GM12878 (cell line): ENCODE data around the gene CFDP1. TPM values are rescaled to one million over a fixed set of nuclear protein-coding genes. Genes with fewer than 3 reads are reported as not detected.

Experiments used
- ATAC-seq: fragments of 200-7000 bp; cut with Tn5 transposase; 3 replicates; pipeline ENCODE4 v1.9.1; 2020; ENCODE audit warnings: mild to moderate bottlenecking, moderate library complexity
- BruUV-seq: library from RNA; stranded (reverse); fragments of 400-500 nt; replicated peaks from 2 replicates; lab custom pipeline; 2021; lab: Mats Ljungman, UMichigan
- CTCF ChIA-PET: fragments of 300-600 bp; sonication (Branson Sonifier 250); formaldehyde crosslinking; extraction: SDS; loops from one replicate; lab custom pipeline; 2021; ENCODE audit warnings: inconsistent platforms; lab: Yijun Ruan, JAX
- POLR2A ChIA-PET: fragments of 350-600 bp; formaldehyde crosslinking; extraction: SDS; loops from one replicate; lab custom pipeline; 2021; ENCODE audit warnings: inconsistent platforms; lab: Charles Lee
- RAD21 ChIA-PET: fragments of 300-600 bp; sonication (Branson Sonifier 250); formaldehyde crosslinking; loops from one replicate; lab custom pipeline; 2023; ENCODE audit warnings: antibody characterized with exemption; ENCODE audit not compliant: unreplicated experiment; lab: Charles Lee
- SMC1A ChIA-PET: fragments of 300-600 bp; sonication (Branson Sonifier 250); formaldehyde crosslinking; loops from one replicate; lab custom pipeline; 2023; ENCODE audit not compliant: unreplicated experiment, uncharacterized antibody; lab: Charles Lee
- DNase-seq: peaks from one replicate; pipeline ENCODE4 v3.0.0-alpha.2; 2011; ENCODE audit warnings: low read depth, low spot score
- FAIRE-seq: peaks from 3 replicates; lab custom pipeline; 2011; peaks lifted over from hg19 to GRCh38; lab: Jason Lieb, UNC
- H2AFZ ChIP-seq: 2 replicates; pipeline ENCODE4 v1.6.0; 2011; ENCODE audit warnings: low read depth, low read length, control low read depth; ENCODE audit not compliant: control insufficient read depth
- H3K27ac ChIP-seq: 2 replicates; pipeline ENCODE4 v1.5.1; 2011; ENCODE audit warnings: control low read depth; ENCODE audit not compliant: control insufficient read depth, insufficient read depth
- H3K27me3 ChIP-seq, 2 experiments: replicated peaks in 1 of 2; 2 replicates each; pipeline versions ENCODE4 v1.6.0 to v1.6.1; 2011; ENCODE audit warnings: low read length in 1 of 2; ENCODE audit not compliant: control insufficient read depth in 2 of 2, insufficient read depth in 2 of 2
- H3K36me3 ChIP-seq, 2 experiments: 2 replicates each; pipeline ENCODE4 v1.5.1; 2011; ENCODE audit warnings: low read length in 1 of 2; ENCODE audit not compliant: control insufficient read depth in 2 of 2, insufficient read depth in 2 of 2
- H3K4me1 ChIP-seq: 2 replicates; pipeline ENCODE4 v1.6.1; 2011; ENCODE audit warnings: mild to moderate bottlenecking, low read length, moderate library complexity, mixed read lengths; ENCODE audit not compliant: control insufficient read depth, insufficient read depth
- H3K4me2 ChIP-seq: 2 replicates; pipeline ENCODE4 v1.6.0; 2011; ENCODE audit warnings: control low read depth; ENCODE audit not compliant: control insufficient read depth, insufficient read depth
- H3K4me3 ChIP-seq: fragments of 200-600 bp; sonication (generic); 2 replicates; pipeline ENCODE4 v1.5.1; 2016
- H3K79me2 ChIP-seq: 2 replicates; pipeline ENCODE4 v1.6.0; 2011; ENCODE audit warnings: low read length; ENCODE audit not compliant: control insufficient read depth, insufficient read depth
- H3K9ac ChIP-seq: 2 replicates; pipeline ENCODE4 v1.8.0; 2011; ENCODE audit warnings: low read length, control low read depth, mixed read lengths; ENCODE audit not compliant: control insufficient read depth, insufficient read depth
- H3K9me3 ChIP-seq: replicated peaks from 3 replicates; pipeline ENCODE4 v1.5.1; 2011; ENCODE audit warnings: mild to moderate bottlenecking, low read length; ENCODE audit not compliant: control insufficient read depth, insufficient read depth
- H4K20me1 ChIP-seq: 2 replicates; pipeline ENCODE4 v1.6.0; 2011; ENCODE audit not compliant: control insufficient read depth, insufficient read depth
- ASH2L ChIP-seq: fragments of 300-600, 200-600 bp; sonication (generic); IDR thresholded peaks from 2 replicates; pipeline ENCODE4 v1.6.1; 2017; ENCODE audit warnings: low read depth, mild to moderate bottlenecking, borderline replicate concordance
- BCL11A ChIP-seq: IDR thresholded peaks from 2 replicates; pipeline ENCODE4 v1.6.1; 2011; ENCODE audit warnings: low read depth, low read length
- CREM ChIP-seq: IDR thresholded peaks from 2 replicates; pipeline ENCODE4 v1.6.1; 2014; ENCODE audit warnings: antibody characterized with exemption, low read depth
- DPF2 ChIP-seq: fragments of 450-650 bp; IDR thresholded peaks from 2 replicates; pipeline ENCODE4 v1.6.1; 2017; ENCODE audit warnings: mild to moderate bottlenecking
- MAX ChIP-seq: IDR thresholded peaks from 2 replicates; pipeline ENCODE4 v1.6.1; 2012; ENCODE audit warnings: low read depth, low read length, improper control_type of control experiment
- MEF2A ChIP-seq: IDR thresholded peaks from 2 replicates; pipeline ENCODE4 v1.6.1; 2011; ENCODE audit warnings: low read depth, mild to moderate bottlenecking, low read length, moderate library complexity; ENCODE audit not compliant: insufficient read depth
- MEF2B ChIP-seq: fragments of 450-650 bp; IDR thresholded peaks from 2 replicates; pipeline ENCODE4 v1.6.1; 2018; ENCODE audit warnings: mild to moderate bottlenecking, moderate library complexity; ENCODE audit not compliant: partially characterized antibody, poor library complexity, severe bottlenecking
- NFIC ChIP-seq: IDR thresholded peaks from 2 replicates; pipeline ENCODE4 v1.6.1; 2012; ENCODE audit warnings: low read depth, mild to moderate bottlenecking, inconsistent platforms, low read length, moderate library complexity
- NFYB ChIP-seq: IDR thresholded peaks from 2 replicates; pipeline ENCODE4 v1.6.1; 2011; ENCODE audit warnings: low read depth, mild to moderate bottlenecking, low read length, improper control_type of control experiment, moderate library complexity; ENCODE audit not compliant: insufficient read depth
- PBX3 ChIP-seq: IDR thresholded peaks from 2 replicates; pipeline ENCODE4 v1.6.1; 2011; ENCODE audit warnings: mild to moderate bottlenecking, low read depth, low read length, moderate library complexity; ENCODE audit not compliant: insufficient replicate concordance
- POLR2A ChIP-seq: IDR thresholded peaks from 2 replicates; pipeline ENCODE4 v1.6.1; 2011; ENCODE audit warnings: low read depth, mild to moderate bottlenecking, low read length
- RCOR1 ChIP-seq: conservative IDR thresholded peaks from 2 replicates; pipeline ENCODE4 v1.6.1; 2012; ENCODE audit warnings: low read depth, low read length, improper control_type of control experiment
- RELB ChIP-seq: fragments of 450-650 bp; IDR thresholded peaks from 2 replicates; pipeline ENCODE4 v1.6.1; 2017; ENCODE audit warnings: low read depth, mild to moderate bottlenecking, moderate library complexity
- SIN3A ChIP-seq: IDR thresholded peaks from 2 replicates; pipeline ENCODE4 v1.6.1; 2012; ENCODE audit warnings: low read depth, low read length, improper control_type of control experiment
- SRF ChIP-seq, 2 experiments: IDR thresholded peaks; 2 replicates each; pipeline ENCODE4 v1.6.1; 2011; ENCODE audit warnings: low read depth in 2 of 2, low read length in 2 of 2, mild to moderate bottlenecking in 1 of 2, moderate library complexity in 1 of 2
- ZBTB33 ChIP-seq: fragments of 450-650 bp; IDR thresholded peaks from 2 replicates; pipeline ENCODE4 v1.6.1; 2017; ENCODE audit warnings: mild to moderate bottlenecking
- ZNF207 ChIP-seq: fragments of 450-650 bp; IDR thresholded peaks from 2 replicates; pipeline ENCODE4 v1.6.1; 2014; ENCODE audit warnings: antibody characterized with exemption, mild to moderate bottlenecking, borderline replicate concordance
- ZNF384 ChIP-seq: IDR thresholded peaks from 2 replicates; pipeline ENCODE4 v1.6.1; 2012; ENCODE audit warnings: low read depth, mild to moderate bottlenecking, low read length, improper control_type of control experiment, borderline replicate concordance
- ZNF622 ChIP-seq: fragments of 450-650 bp; IDR thresholded peaks from 2 replicates; pipeline ENCODE4 v1.6.1; 2017; ENCODE audit warnings: mild to moderate bottlenecking, inconsistent platforms
- WGBS: methylation state at CpG from one replicate; pipeline ENCODE4 v1.1.6; 2016; ENCODE audit warnings: low lambda C conversion rate; ENCODE audit not compliant: insufficient replicate concordance, insufficient coverage; ENCODE audit errors: missing lambda C conversion rate; 5-methylcytosine and 5-hydroxymethylcytosine counted together
- in situ Hi-C: fragments of 300-500 bp; cut with MboI; formaldehyde crosslinking; loops from 9 replicates; pipeline ENCODE4 v1.14.3; 2018; ENCODE audit warnings: mixed read lengths
- intact Hi-C: fragments of 100-400 bp; cut with micrococcal nuclease; formaldehyde crosslinking; loops from one replicate; pipeline ENCODE4 v1.14.2; 2022; ENCODE audit not compliant: unreplicated experiment
- polyA plus RNA-seq, 11 experiments: library from polyadenylated mRNA; depleted of rRNA in 4 of 11; unstranded in 6 of 11; stranded (reverse) in 5 of 11; fragments of >200 nt; fragmentation: Nextera tagmentation in 4 of 11; fragmentation: Illumina TruSeq in 1 of 11; extraction: Ambion mirVana in 4 of 11; extraction: Trizol in 1 of 11; gene quantifications; 1 replicate in 1 of 11; 2 replicates in 10 of 11; pipeline versions ENCODE4 v1.2.1 to v1.2.3, GENCODE V29; 2011 to 2016; ENCODE audit warnings: inconsistent platforms in 2 of 11, missing spikeins in 2 of 11, low read depth in 1 of 11
- total RNA-seq, 4 experiments: library from RNA; depleted of rRNA in 3 of 4; stranded (reverse); fragments of >200 nt in 3 of 4; fragmentation: Illumina TruSeq in 1 of 4; extraction: Trizol in 1 of 4; gene quantifications; 2 replicates each; pipeline versions ENCODE4 v1.2.1 to v1.2.3, GENCODE V29; 2013 to 2021

CFDP1 gene
- total and polyA plus RNA-seq, 10 of the 15 experiments (the other 5 are each of a cell fraction or from before 2014, with no cell fraction given): 22.3 to 64.8 (median 36.7) TPM

GRCh38 chr16:75394941-75395340 lies 38.4 kb downstream of the CFDP1 start:
- BruUV-seq: no TSS peak
- H3K79me2 ChIP-seq: no peaks in the 10 kb centered on the region
- H3K9ac ChIP-seq: no peak overlapping the region
- no peak for ATAC-seq
- ChIA-PET SMC1A (interaction anchor here (0.5 to 0.9 kb wide), 2 partner anchors 24 to 161 kb away, joined by 3 to 4 read pairs; no protein-coding TSS in a partner anchor), CTCF (interaction anchor here (1.2 to 1.9 kb wide), 4 partner anchors 10 to 197 kb away, joined by 3 to 10 read pairs (median 6); no protein-coding TSS in a partner anchor), RAD21 (interaction anchor here (1.6 kb wide), 1 partner anchor 10 kb away, joined by 5 read pairs; no protein-coding TSS in a partner anchor), POLR2A (no interaction called here)
- no peak overlapping the region for H3K4me3 ChIP-seq
- no peak for FAIRE-seq
- H2AFZ ChIP-seq: no peak overlapping the region
- no peaks in the 10 kb centered on the region for H3K27me3 ChIP-seq
- no peaks in the 10 kb centered on the region for H4K20me1 ChIP-seq
- no peak overlapping the region for H3K4me2 ChIP-seq
- in situ Hi-C loops (no loop called here), intact Hi-C loops (no loop called here)
- H3K4me1 ChIP-seq: no peaks in the 10 kb centered on the region
- no peak for DNase-seq
- TF ChIP-seq NFYB: no peak
- TF ChIP-seq ZBTB33: no peak
- no peak for TF ChIP-seq ZNF207
- TF ChIP-seq ZNF622: no peak
- no peak for TF ChIP-seq DPF2
- TF ChIP-seq MAX: no peak
- no peak for TF ChIP-seq PBX3
- no peak for TF ChIP-seq SRF (IDR thresholded peaks at IDR 0.05; ENCODE audit: low read depth in 2 of 2, low read length in 2 of 2)
- no peak for TF ChIP-seq BCL11A
- no peak for TF ChIP-seq ASH2L
- no peak for TF ChIP-seq NFIC
- TF ChIP-seq MEF2B: no peak
- TF ChIP-seq SIN3A: no peak
- no peak for TF ChIP-seq RCOR1
- TF ChIP-seq RELB: no peak
- TF ChIP-seq CREM: no peak
- TF ChIP-seq POLR2A: no peak
- TF ChIP-seq ZNF384: no peak
- TF ChIP-seq MEF2A: no peak
- H3K9me3 ChIP-seq: no peaks in the 10 kb centered on the region
- H3K27ac ChIP-seq: no peak overlapping the region
- peaks cover 0 to 3% of the 10 kb centered on the region in 2 experiments for H3K36me3 ChIP-seq
- WGBS: 99% methylated on average over 5 of the region's 5 CpGs
